Measurements from ENCODE around the gene SPTLC2.

Gene SPTLC2

GRCh38 chr14:77623201-77623600 lies 6.8 kb upstream of the SPTLC2 start:
- no peak for DNase-seq (ENCODE audit: low spot score)

GRCh38 chr14:77622366-77622961 lies 6.0 kb upstream of the SPTLC2 start:
- no peak for DNase-seq (ENCODE audit: low spot score)

GRCh38 chr14:77620222-77620870 lies 3.9 kb upstream of the SPTLC2 start:
- no peak for DNase-seq (ENCODE audit: low spot score)

- no peak for DNase-seq (ENCODE audit: low spot score)
Observed at GRCh38 chr14:77618381-77618970, 2.0 kb upstream of the SPTLC2 start.

GRCh38 chr14:77616133-77616453 lies 344 bp downstream of the SPTLC2 start:
- peak; percentile 22 for DNase-seq (ENCODE audit: low spot score)

- no peak for DNase-seq (ENCODE audit: low spot score)
Observed at GRCh38 chr14:77615361-77616132, 890 bp downstream of the SPTLC2 start.

- DNase-seq (ENCODE audit: low spot score) = no peak
Observed at GRCh38 chr14:77613201-77613600, 3.2 kb downstream of the SPTLC2 start.

GRCh38 chr14:77612011-77612620 lies 4.3 kb downstream of the SPTLC2 start:
- DNase-seq (ENCODE audit: low spot score) = peak; percentile 23

- no peak for DNase-seq (ENCODE audit: low spot score)
Observed at GRCh38 chr14:77610553-77610952, 5.9 kb downstream of the SPTLC2 start.

- DNase-seq (ENCODE audit: low spot score) = no peak
Observed at GRCh38 chr14:77609922-77610321, 6.5 kb downstream of the SPTLC2 start.

GRCh38 chr14:77607741-77608302 lies 8.6 kb downstream of the SPTLC2 start:
- DNase-seq (ENCODE audit: low spot score) = no peak

GRCh38 chr14:77605392-77605972 lies 11.0 kb downstream of the SPTLC2 start:
- no peak for DNase-seq (ENCODE audit: low spot score)

GRCh38 chr14:77603654-77604255 lies 12.7 kb downstream of the SPTLC2 start:
- DNase-seq (ENCODE audit: low spot score) = peak; percentile 29

- DNase-seq (ENCODE audit: low spot score) = no peak
Observed at GRCh38 chr14:77603031-77603430, 13.4 kb downstream of the SPTLC2 start.

GRCh38 chr14:77601846-77602619 lies 14.4 kb downstream of the SPTLC2 start:
- DNase-seq (ENCODE audit: low spot score) = no peak

- peak; percentile 27 for DNase-seq (ENCODE audit: low spot score)
Observed at GRCh38 chr14:77599889-77600288, 16.5 kb downstream of the SPTLC2 start.

GRCh38 chr14:77598366-77599070 lies 17.9 kb downstream of the SPTLC2 start:
- no peak for DNase-seq (ENCODE audit: low spot score)

- no peak for DNase-seq (ENCODE audit: low spot score)
Observed at GRCh38 chr14:77593501-77593961, 22.9 kb downstream of the SPTLC2 start.

GRCh38 chr14:77590845-77591485 lies 25.5 kb downstream of the SPTLC2 start:
- DNase-seq (ENCODE audit: low spot score) = no peak

Measured in AG20443 (cell line).